GM12878 (cell line): ENCODE results near the gene STEAP1B.

Experiments used
- EP300 ChIP-seq, 2 experiments: fragments of 150-350 bp in 1 of 2; IDR thresholded peaks; 2 replicates each; pipeline ENCODE4 v1.6.1; 2011 to 2012; ENCODE audit warnings: low read depth in 2 of 2, low read length in 2 of 2, borderline replicate concordance in 1 of 2, improper control_type of control experiment in 1 of 2, inconsistent platforms in 1 of 2; ENCODE audit not compliant: control insufficient read depth in 1 of 2
- GABPA ChIP-seq: IDR thresholded peaks from 2 replicates; pipeline ENCODE4 v1.6.1; 2014; ENCODE audit warnings: antibody characterized with exemption, low read depth, mild to moderate bottlenecking, inconsistent platforms
- JUNB ChIP-seq: IDR thresholded peaks from 2 replicates; pipeline ENCODE4 v1.6.1; 2016; ENCODE audit warnings: antibody characterized with exemption, mild to moderate bottlenecking
- KDM1A ChIP-seq: fragments of 200-600 bp; sonication (generic); IDR thresholded peaks from 2 replicates; pipeline ENCODE4 v1.6.1; 2016; ENCODE audit warnings: borderline replicate concordance
- NR2C2 ChIP-seq: IDR thresholded peaks from 2 replicates; pipeline ENCODE4 v1.6.1; 2011; ENCODE audit warnings: borderline replicate concordance, low read depth; ENCODE audit not compliant: control insufficient read depth, insufficient read length
- STAT1 ChIP-seq: fragments of 450-650 bp; conservative IDR thresholded peaks from 2 replicates; pipeline ENCODE4 v1.6.1; 2014; ENCODE audit warnings: antibody characterized with exemption, mild to moderate bottlenecking
- SUPT20H ChIP-seq: IDR thresholded peaks from 2 replicates; pipeline ENCODE4 v1.6.1; 2011; ENCODE audit warnings: low read depth, mild to moderate bottlenecking, low read length, moderate library complexity, borderline replicate concordance; ENCODE audit not compliant: control insufficient read depth
- YY1 ChIP-seq: IDR thresholded peaks from 2 replicates; pipeline ENCODE4 v1.6.1; 2011; ENCODE audit warnings: low read depth, mild to moderate bottlenecking, low read length
- ZNF207 ChIP-seq: fragments of 450-650 bp; IDR thresholded peaks from 2 replicates; pipeline ENCODE4 v1.6.1; 2014; ENCODE audit warnings: antibody characterized with exemption, mild to moderate bottlenecking, borderline replicate concordance
- TF ChIP-seq, protein P1 (sequence below): IDR thresholded peaks from 2 replicates; pipeline ENCODE4 v1.6.1; 2011; ENCODE audit warnings: mild to moderate bottlenecking, low read depth, low read length, moderate library complexity; ENCODE audit not compliant: insufficient replicate concordance
- TF ChIP-seq, protein P2 (sequence below): IDR thresholded peaks from 2 replicates; pipeline ENCODE4 v1.6.1; 2011; ENCODE audit warnings: low read depth, low read length, improper control_type of control experiment, borderline replicate concordance
- TF ChIP-seq, protein P3 (sequence below): fragments of 450-650 bp; IDR thresholded peaks from 2 replicates; pipeline ENCODE4 v1.6.1; 2016; ENCODE audit warnings: mild to moderate bottlenecking
- TF ChIP-seq, protein P4 (sequence below), 3 experiments: IDR thresholded peaks in 2 of 3; conservative IDR thresholded peaks in 1 of 3; 2 replicates each; pipeline ENCODE4 v1.5.1; 2011; ENCODE audit warnings: low read depth in 3 of 3, low read length in 3 of 3, mild to moderate bottlenecking in 3 of 3, control low read depth in 2 of 3, moderate library complexity in 2 of 3, inconsistent platforms in 1 of 3, mixed read lengths in 1 of 3; ENCODE audit not compliant: control insufficient read depth in 2 of 3, insufficient read depth in 1 of 3; ENCODE audit errors: extremely low read depth in 1 of 3
- TF ChIP-seq, protein P5 (sequence below): fragments of 450-650 bp; IDR thresholded peaks from 2 replicates; pipeline ENCODE4 v1.6.1; 2017; ENCODE audit warnings: mild to moderate bottlenecking

DNA sequence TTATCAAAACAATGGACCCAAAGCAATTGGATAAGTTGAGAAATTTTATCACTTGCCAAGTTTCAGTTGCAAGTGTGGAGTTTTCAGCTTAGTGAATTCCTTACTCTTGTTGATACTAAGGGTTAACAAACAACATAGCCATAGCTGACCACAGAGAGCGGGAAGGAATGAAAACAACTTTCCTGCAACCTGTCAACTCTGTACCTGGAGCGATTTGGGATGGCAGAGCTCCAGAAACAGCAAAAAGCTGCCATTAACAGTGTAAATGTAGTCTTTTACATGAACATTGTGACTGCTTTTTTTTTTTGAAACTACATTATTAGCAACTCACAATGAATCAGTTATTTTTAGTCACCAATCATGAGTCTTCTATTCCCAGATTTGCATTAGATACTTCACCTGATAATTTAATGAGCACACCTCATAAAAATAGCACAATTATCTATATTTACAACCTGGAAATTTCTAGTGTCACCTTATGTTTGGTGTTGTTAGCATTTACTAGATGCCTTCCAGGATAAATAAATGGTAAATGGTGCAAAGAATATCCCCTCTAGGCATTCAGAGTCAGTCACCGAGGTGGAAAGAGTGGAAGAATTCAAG is 95.5 kb downstream of the STEAP1B start:
- no peak for TF ChIP-seq KDM1A
- TF ChIP-seq STAT1, result no peak
- TF ChIP-seq YY1, result no peak
- no peak for TF ChIP-seq JUNB
- TF ChIP-seq, protein P1, sequence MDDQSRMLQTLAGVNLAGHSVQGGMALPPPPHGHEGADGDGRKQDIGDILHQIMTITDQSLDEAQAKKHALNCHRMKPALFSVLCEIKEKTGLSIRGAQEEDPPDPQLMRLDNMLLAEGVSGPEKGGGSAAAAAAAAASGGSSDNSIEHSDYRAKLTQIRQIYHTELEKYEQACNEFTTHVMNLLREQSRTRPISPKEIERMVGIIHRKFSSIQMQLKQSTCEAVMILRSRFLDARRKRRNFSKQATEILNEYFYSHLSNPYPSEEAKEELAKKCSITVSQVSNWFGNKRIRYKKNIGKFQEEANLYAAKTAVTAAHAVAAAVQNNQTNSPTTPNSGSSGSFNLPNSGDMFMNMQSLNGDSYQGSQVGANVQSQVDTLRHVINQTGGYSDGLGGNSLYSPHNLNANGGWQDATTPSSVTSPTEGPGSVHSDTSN, result no peak
- TF ChIP-seq SUPT20H, result no peak
- no peak for TF ChIP-seq EP300 (IDR thresholded peaks at IDR 0.05; ENCODE audit: borderline replicate concordance in 1 of 2, control insufficient read depth in 1 of 2, low read depth in 2 of 2, low read length in 2 of 2)
- TF ChIP-seq, protein P2, sequence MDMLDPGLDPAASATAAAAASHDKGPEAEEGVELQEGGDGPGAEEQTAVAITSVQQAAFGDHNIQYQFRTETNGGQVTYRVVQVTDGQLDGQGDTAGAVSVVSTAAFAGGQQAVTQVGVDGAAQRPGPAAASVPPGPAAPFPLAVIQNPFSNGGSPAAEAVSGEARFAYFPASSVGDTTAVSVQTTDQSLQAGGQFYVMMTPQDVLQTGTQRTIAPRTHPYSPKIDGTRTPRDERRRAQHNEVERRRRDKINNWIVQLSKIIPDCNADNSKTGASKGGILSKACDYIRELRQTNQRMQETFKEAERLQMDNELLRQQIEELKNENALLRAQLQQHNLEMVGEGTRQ, result no peak
- TF ChIP-seq, protein P3, sequence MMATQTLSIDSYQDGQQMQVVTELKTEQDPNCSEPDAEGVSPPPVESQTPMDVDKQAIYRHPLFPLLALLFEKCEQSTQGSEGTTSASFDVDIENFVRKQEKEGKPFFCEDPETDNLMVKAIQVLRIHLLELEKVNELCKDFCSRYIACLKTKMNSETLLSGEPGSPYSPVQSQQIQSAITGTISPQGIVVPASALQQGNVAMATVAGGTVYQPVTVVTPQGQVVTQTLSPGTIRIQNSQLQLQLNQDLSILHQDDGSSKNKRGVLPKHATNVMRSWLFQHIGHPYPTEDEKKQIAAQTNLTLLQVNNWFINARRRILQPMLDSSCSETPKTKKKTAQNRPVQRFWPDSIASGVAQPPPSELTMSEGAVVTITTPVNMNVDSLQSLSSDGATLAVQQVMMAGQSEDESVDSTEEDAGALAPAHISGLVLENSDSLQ, result no peak
- TF ChIP-seq, protein P4, sequence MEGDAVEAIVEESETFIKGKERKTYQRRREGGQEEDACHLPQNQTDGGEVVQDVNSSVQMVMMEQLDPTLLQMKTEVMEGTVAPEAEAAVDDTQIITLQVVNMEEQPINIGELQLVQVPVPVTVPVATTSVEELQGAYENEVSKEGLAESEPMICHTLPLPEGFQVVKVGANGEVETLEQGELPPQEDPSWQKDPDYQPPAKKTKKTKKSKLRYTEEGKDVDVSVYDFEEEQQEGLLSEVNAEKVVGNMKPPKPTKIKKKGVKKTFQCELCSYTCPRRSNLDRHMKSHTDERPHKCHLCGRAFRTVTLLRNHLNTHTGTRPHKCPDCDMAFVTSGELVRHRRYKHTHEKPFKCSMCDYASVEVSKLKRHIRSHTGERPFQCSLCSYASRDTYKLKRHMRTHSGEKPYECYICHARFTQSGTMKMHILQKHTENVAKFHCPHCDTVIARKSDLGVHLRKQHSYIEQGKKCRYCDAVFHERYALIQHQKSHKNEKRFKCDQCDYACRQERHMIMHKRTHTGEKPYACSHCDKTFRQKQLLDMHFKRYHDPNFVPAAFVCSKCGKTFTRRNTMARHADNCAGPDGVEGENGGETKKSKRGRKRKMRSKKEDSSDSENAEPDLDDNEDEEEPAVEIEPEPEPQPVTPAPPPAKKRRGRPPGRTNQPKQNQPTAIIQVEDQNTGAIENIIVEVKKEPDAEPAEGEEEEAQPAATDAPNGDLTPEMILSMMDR (IDR thresholded peaks at IDR 0.05 in 2 of 3, conservative IDR thresholded peaks at IDR 0.05 in 1 of 3; ENCODE audit: control insufficient read depth in 2 of 3, extremely low read depth in 1 of 3, insufficient read depth in 1 of 3, low read depth in 3 of 3, low read length in 3 of 3), result no peak
- no peak for TF ChIP-seq GABPA
- TF ChIP-seq, protein P5, sequence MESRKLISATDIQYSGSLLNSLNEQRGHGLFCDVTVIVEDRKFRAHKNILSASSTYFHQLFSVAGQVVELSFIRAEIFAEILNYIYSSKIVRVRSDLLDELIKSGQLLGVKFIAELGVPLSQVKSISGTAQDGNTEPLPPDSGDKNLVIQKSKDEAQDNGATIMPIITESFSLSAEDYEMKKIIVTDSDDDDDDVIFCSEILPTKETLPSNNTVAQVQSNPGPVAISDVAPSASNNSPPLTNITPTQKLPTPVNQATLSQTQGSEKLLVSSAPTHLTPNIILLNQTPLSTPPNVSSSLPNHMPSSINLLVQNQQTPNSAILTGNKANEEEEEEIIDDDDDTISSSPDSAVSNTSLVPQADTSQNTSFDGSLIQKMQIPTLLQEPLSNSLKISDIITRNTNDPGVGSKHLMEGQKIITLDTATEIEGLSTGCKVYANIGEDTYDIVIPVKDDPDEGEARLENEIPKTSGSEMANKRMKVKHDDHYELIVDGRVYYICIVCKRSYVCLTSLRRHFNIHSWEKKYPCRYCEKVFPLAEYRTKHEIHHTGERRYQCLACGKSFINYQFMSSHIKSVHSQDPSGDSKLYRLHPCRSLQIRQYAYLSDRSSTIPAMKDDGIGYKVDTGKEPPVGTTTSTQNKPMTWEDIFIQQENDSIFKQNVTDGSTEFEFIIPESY, result no peak
- TF ChIP-seq NR2C2, result no peak
- TF ChIP-seq ZNF207, result no peak
